Effector CD8-positive, alpha-beta T cell (primary cell): ENCODE measurements around the gene RHOD.

Experiments
- DNase-seq: peaks from one replicate; lab custom pipeline; 2025; lab: John Stamatoyannopoulos, UW

The RHOD gene

DNA sequence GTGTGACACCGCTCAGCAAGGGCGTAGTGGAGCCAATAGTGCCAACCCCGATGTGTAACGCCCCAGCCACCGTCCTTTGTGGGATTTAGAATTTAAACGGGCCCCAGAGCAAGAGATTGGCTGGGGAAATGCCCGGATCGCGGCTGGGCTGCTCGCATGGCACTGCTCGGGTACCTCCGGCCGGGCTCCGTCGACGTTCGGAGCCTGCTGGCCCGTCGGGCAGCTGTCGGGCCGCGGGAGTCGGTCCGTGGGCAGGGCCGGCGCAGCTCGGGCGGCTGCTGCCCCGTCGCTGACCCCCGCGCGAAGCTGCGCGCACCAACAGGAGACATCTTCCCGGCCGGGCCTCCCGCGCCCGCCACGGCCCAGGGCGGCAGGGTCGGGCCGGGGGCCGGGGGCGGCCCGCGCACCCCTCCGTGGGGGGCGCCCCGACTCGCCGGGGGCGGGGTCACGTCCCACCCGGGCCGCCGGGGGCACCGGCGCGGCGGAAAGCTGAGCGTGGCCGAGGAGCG lies 61.1 kb downstream of the RHOD start:
- DNase-seq, result peak; percentile 24

DNA sequence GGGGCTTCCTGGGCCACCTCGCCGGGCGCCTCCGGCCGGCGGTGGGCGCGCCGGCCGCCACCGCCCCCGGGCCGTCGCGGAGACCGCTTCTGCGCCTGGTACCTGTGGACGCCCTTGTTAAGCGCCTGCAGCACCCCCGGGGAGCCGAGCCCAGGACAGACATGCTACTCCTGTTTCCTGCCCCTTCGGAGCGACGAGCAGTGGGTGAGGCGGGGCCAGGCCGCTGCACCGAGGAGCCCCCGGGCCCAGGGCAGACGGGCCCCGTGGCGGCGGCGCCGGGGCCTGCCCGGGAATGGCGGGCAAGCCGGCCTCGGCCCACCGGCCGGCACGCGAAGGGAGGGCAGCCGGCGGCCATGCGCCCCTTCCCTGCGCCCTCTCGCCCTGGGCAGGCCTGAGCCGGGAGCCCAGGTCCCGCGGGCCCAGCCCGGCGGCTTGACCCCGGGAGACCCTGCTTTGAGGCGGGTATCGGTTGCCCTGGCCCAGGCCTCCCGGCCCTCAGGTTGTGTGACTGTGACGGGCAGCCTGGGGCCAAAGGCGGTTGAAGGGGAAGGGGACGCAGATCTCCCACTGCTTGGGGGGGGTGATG lies 61.6 kb downstream of the RHOD start:
- peak; percentile 36 for DNase-seq

DNA sequence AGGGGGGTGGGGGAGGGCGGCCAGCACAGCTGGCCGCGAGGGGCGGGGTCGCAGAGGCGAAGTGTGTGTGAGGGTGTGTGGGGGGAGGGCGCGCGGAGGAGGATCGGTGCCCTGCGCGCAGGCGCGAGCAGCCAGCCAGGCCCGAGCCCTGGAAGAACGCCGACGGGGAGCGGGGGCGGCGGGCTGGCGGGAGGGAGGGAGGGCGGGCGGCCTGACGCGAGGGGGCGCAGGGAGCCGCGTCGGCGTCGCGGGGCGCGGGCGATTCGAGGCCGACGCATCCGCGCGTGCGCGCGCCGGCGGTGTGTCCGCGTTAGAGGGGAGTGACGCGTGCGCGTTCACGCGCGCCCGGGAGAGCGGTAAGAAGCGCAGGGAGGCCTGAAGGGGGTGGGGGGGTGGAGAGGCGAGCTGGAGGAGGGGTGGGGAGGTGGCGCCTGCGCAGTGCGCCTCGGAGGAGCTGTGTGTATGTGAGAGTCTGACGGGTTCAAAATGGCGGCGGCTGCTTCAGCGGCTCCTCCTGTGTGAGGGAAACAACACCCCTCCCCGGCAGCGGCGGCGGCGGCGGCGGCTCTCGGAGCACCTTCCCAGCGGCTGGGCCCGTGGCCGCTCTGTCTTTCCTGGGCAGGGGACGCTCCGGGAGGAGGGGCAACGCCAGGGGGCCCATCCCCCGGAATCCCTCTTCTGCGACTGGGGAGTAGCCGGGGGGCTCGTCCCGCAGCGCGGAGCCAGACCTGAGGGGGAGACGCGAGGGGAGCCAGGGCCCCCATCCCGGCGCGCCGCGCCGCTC lies 62.3 kb downstream of the RHOD start, which contains the start of gene KDM2A:
KDM2A (plus strand) TSS at position 463 of the 784 bp plus-strand sequence. CDS start 2,054 bp downstream, outside the sequence.
- DNase-seq, result peak; percentile 98

DNA sequence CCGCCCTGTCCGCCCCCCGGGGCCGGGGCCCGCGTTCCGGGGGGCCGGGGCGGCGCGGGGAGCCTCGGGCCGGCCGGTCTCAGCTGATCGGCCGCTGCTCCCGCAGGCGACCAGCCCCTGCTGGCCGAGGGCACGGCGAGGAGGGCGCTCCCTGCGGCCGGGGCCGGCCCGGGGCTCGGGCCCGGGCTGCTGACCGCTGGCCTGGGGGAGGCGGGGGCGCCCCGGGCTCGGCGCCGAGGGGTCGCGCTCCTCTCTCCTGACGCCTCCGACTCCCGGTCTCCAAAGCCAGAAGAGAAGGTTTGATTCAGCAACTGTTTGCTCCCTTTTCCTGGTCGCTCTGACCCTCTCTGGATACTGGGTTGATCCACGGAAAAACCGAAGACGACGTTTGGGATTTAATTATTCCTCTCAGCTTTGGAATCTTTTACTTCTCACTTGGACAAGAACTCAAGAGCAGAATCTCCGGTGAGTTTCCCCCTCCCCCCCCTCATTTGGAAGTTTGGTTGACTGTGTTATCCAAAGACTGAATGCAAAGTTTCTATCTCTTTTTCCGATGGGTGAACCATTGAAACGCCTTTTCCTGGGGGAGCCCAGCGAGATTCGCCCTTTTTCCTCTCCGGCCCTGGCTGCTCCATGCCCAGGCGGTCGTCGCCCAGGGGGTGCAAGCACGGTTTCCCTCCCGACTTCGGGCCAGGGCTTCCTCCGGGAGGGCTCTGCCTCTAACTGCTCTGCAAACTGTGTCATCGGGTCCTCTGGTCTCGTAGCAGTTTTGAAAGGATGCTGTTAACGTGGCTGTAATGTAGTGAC lies 63.1 kb downstream of the RHOD start:
- DNase-seq, result no peak

DNA sequence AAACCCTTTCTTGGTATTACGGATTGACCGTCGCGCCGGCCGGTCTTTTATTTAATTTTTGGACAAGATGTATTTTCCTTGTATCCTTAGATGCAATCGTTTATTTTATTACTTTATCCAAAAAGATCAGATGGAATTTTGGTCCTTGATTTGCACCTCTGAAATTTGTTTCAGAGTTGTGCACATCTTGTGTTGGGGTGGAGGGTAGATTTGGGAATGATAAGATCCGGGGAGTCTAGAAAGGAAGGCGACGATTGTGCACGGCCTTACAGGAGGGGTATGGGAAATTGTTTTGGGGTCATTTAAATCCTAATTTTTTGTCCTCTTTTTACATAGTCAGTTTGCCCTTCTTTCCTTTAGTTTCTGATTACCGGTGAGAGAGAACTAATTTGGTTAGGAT lies 63.8 kb downstream of the RHOD start:
- no peak for DNase-seq

DNA sequence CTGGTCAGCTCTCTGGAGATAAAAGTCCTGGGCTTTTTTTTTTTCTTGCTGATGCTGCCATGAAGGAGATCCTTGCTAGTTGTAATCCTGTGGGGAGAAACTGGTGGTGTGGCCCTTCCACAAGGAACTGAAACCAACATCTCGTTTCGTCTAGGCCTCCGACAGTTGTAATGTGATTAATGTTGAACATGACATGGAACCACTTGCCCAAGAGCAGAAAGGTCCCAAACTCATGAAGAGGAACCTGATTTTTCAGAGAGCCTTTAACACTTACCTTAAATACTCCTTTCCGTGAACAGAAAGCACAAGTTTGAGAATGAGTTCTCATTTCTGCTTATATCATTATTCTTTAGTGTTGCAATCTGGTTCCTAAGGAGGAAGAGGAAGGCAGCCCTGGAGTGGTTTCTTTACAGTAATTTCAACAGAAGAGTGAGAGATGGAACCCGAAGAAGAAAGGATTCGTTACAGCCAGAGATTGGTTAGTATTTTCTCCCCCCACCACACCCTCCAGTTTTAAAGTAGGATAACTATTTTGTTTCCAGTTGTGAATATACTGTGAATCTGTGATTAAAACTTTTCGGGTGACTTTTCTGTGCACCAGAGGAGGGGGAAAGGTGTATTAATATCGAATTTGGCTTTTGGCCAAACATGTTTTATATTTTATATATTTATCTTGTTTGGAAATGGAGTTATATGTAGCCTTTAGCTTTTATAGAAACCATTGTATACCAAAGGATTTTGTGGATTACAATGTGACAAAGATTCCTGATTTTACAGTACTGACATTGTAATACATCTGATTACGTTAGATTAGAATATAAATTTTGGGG lies 64.4 kb downstream of the RHOD start:
- DNase-seq, result no peak
